Small intestine (tissue), 7 donors: ENCODE results near the gene HOXA4. TPM values are rescaled to one million over a fixed set of nuclear protein-coding genes. Genes with fewer than 3 reads are reported as not detected.

Source experiments
- DNase-seq, 2 donors: peaks; one replicate each; pipeline versions ENCODE4 v3.0.0 to v3.0.0-alpha.2; 2013
- FAIRE-seq: peaks from 2 replicates; lab custom pipeline; 2012; peaks lifted over from hg19 to GRCh38; lab: Jason Lieb, UNC
- H3K27ac ChIP-seq, 3 donors: one replicate each; pipeline ENCODE4 v1.5.1; 2013; ENCODE audit warnings: low read length in 2 of 3, mild to moderate bottlenecking in 2 of 3, control low read depth in 1 of 3, inconsistent platforms in 1 of 3, low read depth in 1 of 3, moderate library complexity in 1 of 3
- H3K27me3 ChIP-seq, 3 donors: one replicate each; pipeline ENCODE4 v1.6.1; 2013; ENCODE audit warnings: low read length in 3 of 3, inconsistent platforms in 1 of 3; ENCODE audit not compliant: control insufficient read depth in 3 of 3, insufficient read depth in 3 of 3
- H3K36me3 ChIP-seq, 3 donors: one replicate each; pipeline ENCODE4 v1.6.1; 2013; ENCODE audit warnings: low read length in 3 of 3, inconsistent platforms in 1 of 3, low read depth in 1 of 3, mild to moderate bottlenecking in 1 of 3, moderate library complexity in 1 of 3; ENCODE audit not compliant: control insufficient read depth in 3 of 3, insufficient read depth in 2 of 3
- H3K4me1 ChIP-seq, 3 donors: one replicate each; pipeline ENCODE4 v1.6.1; 2013; ENCODE audit warnings: low read length in 2 of 3, inconsistent platforms in 1 of 3, low read depth in 1 of 3, mild to moderate bottlenecking in 1 of 3, moderate library complexity in 1 of 3; ENCODE audit not compliant: control insufficient read depth in 3 of 3, insufficient read depth in 2 of 3
- H3K4me3 ChIP-seq, 3 donors: one replicate each; pipeline ENCODE4 v1.5.1; 2013; ENCODE audit warnings: low read length in 3 of 3, control low read depth in 1 of 3, inconsistent platforms in 1 of 3, low read depth in 1 of 3, mild to moderate bottlenecking in 1 of 3, moderate library complexity in 1 of 3
- H3K9me3 ChIP-seq, 2 donors: one replicate each; pipeline ENCODE4 v1.6.1; 2013; ENCODE audit warnings: low read depth in 1 of 2, low read length in 1 of 2; ENCODE audit not compliant: control insufficient read depth in 2 of 2, insufficient read depth in 1 of 2
- WGBS, 3 donors: extraction: QIAGEN DNeasy Blood & Tissue Kit; methylation state at CpG; one replicate each; pipeline ENCODE4 v1.1.7; 2013; 5-methylcytosine and 5-hydroxymethylcytosine counted together
- polyA plus RNA-seq, 4 donors: library from polyadenylated mRNA; stranded (reverse) in 3 of 4; unstranded in 1 of 4; fragments of 200-250 nt in 3 of 4; fragments of 120-200 nt in 1 of 4; gene quantifications; one replicate each; pipeline versions ENCODE4 v1.2.1 to v1.2.3, GENCODE V29; 2013
- donor health status: healthy with polysubstance abuse.
- donor health status: control.
- donor health status: control.
- donor health status: Bipolar disorder and iron deficiency.
- donor health status: healthy.

The HOXA4 gene
- polyA plus RNA-seq, 4 donors = 2.4 to 15.3 (median 7.9) TPM; not detected in 1

GRCh38 chr7:27113991-27114769, 16.4 kb downstream of the HOXA4 start:
- peak in 1 of 2 donors; percentile 72 for DNase-seq
- Histone ChIP-seq H3K9me3 (no peaks in the 10 kb centered on the region), H3K4me3 (peak overlapping the region in 2 of 3 donors; percentile 45 to 46), H3K27me3 (peaks cover 0 to 65% (median 0%) of the 10 kb centered on the region in 3 donors), H3K36me3 (peaks cover 0 to 38% (median 0%) of the 10 kb centered on the region in 3 donors), H3K27ac (peak overlapping the region in 2 of 3 donors; percentile 87 to 88), H3K4me1 (peaks cover 0 to 49% (median 4%) of the 10 kb centered on the region in 3 donors)
- WGBS, 3 donors = 8 to 36% (median 27%) methylated on average over 14 to 26 of the region's 26 CpGs
- FAIRE-seq = no peak

DNA sequence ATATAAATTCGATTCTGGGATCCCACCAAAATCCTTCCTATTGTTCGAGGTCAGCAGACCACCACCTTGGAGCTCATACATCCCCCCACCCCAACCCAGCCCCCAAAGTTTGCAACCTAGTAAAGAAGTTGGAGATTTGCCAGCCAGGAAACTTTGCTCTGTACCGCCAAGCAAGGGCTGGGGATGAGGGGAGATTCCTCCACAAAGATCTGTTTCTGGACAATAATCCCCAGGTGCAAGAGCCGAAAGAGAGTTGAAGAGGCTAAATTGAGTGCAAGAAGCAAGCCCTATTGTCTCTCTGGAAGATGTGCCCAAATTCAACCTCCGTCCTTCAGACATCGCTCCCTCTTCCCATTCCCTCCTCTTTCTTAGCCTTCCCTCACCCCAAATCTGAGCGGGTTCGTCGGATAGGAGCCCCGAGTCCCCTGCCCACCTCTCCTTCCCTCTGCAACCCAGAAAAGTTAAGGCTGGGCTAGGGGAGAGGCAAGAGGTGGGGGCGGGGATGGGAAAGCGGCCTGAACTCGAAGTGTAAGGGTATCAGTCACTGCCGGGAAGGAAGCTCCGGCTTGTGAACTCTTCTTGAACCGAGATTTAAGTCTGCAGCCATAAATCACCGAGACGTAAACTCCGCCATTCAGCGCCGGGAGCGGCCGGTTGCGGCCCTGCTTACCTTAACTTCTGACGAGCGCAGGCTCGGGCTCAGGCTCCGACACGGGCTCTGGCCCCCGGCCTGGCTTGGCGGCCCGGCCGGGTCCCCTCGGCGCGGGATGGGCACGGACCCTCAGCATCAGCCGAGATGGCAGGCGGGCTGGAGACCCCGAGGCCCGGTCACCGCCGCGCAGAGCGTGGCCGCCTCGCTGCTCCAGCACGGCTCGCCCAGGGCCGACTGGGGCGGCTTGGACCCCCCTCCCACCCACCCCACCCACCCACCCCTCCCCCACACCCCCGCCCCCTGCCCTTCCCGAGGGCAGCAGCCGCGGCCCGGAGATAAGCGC, 17.3 kb downstream of the HOXA4 start:
- H3K27me3 ChIP-seq = peaks cover 0 to 70% (median 0%) of the 10 kb centered on the region in 3 donors
- no peak for FAIRE-seq
- H3K36me3 ChIP-seq = peaks cover 0 to 39% (median 0%) of the 10 kb centered on the region in 3 donors
- no peaks in the 10 kb centered on the region for H3K9me3 ChIP-seq
- 18 to 31% (median 28%) methylated on average over 34 to 56 of the region's 57 CpGs for WGBS, 3 donors
- peak overlapping the region in 2 of 3 donors; percentile 87 to 88 for H3K27ac ChIP-seq
- DNase-seq = peak; percentile 63 to 89
- peaks cover 0 to 53% (median 3%) of the 10 kb centered on the region in 3 donors for H3K4me1 ChIP-seq
- peak overlapping the region in 2 of 3 donors; percentile 46 for H3K4me3 ChIP-seq

DNA sequence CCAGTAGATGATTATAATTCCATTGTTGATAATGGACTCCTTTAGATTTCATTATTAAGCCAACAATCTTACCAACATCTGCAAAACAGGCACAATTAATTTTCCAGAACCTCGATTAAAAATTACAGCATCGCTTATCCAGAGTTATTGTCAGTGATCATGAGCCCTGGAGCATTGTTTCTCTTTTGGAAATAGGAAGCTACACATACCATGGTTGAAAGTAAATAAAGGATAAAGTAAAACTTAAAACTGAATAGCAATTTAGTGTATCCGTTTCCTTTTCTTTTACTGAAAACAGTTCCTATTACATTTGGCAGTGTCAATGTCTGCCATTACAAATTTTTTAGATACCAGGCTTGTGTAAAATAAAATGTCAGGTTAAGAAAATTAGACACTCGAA, 18.2 kb downstream of the HOXA4 start:
- Histone ChIP-seq H3K36me3 (peaks cover 0 to 38% (median 0%) of the 10 kb centered on the region in 3 donors), H3K27ac (peak overlapping the region in 1 of 3 donors; percentile 88), H3K9me3 (no peaks in the 10 kb centered on the region), H3K4me3 (peak overlapping the region in 1 of 3 donors; percentile 46), H3K4me1 (peaks cover 0 to 54% (median 3%) of the 10 kb centered on the region in 3 donors), H3K27me3 (peaks cover 0 to 73% (median 0%) of the 10 kb centered on the region in 3 donors)
- WGBS, 3 donors = 56 to 80% (median 80%) methylated on average over 4 of the region's 4 CpGs
- FAIRE-seq (no peak), DNase-seq (peak in 1 of 2 donors; percentile 8)

DNA sequence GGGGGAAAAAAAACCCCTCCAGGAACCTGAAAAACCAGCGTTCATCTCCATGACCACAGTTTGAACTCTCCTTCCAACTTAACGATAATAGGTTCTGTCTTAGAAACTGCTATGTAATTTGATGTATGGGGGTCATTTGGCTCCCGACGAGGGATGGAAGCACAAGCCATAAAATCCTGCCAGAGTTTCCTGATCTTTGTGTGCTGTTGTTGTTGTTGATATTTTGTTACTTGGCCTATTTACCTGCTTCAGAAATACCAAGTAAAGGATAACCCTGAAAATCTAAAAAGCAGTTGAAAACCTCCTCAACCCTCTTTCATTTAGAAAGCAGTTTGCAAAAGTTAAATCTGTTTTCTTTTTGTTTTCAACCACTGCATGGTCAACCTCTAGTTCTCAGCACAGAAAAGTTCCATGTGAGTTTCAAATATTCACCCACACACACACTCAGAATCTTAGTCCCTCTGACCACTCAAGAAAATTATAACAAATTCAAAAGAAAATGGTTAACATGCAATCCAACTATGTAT, 18.7 kb downstream of the HOXA4 start:
- no peaks in the 10 kb centered on the region for H3K9me3 ChIP-seq
- DNase-seq (peak in 1 of 2 donors; percentile 28), FAIRE-seq (no peak)
- 55 to 78% (median 75%) methylated on average over 4 of the region's 4 CpGs for WGBS, 3 donors
- H3K36me3 ChIP-seq = peaks cover 0 to 33% (median 0%) of the 10 kb centered on the region in 3 donors
- peaks cover 0 to 71% (median 0%) of the 10 kb centered on the region in 3 donors for H3K27me3 ChIP-seq
- peaks cover 0 to 54% (median 3%) of the 10 kb centered on the region in 3 donors for H3K4me1 ChIP-seq
- H3K4me3 ChIP-seq = peak overlapping the region in 1 of 3 donors; percentile 24
- peak overlapping the region in 2 of 3 donors; percentile 67 to 88 for H3K27ac ChIP-seq

DNA sequence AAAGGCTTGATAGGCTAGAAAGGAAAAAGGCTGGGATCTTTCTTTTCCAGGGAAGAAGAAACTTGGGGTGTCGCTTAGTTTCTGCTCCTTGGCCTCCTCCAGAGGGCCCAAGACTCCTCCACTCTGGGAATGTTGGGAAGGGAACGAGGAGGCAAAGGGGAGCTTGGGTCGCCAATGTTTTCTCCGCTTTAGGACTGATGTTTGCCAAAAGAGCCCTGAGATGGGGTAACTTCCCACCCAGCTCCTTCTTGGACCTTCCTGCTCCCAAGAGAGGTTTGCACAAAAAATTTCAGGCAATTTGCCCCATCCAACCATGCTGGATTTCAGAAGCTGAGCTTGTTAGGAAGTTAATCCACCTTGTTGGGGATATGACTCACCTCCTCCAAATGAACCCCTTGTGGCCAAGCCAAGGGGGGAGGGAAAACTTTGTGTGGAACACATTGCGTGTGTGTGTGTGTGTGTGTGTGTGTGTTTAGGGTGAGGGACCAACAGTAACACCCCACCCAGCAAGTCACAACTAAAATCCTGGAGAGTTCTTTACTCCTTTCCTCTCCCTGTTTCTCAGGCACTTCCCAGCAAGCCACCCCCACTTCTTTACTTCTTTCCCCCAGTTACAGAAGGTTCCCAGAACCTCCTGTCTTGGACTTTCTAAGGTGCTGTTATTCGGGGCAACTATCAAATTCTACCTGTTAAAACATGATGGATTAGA, 19.4 kb downstream of the HOXA4 start:
- peaks cover 0 to 36% (median 0%) of the 10 kb centered on the region in 3 donors for H3K36me3 ChIP-seq
- H3K4me1 ChIP-seq = peaks cover 0 to 51% (median 3%) of the 10 kb centered on the region in 3 donors
- FAIRE-seq (no peak), DNase-seq (peak in 1 of 2 donors; percentile 41)
- H3K9me3 ChIP-seq = no peaks in the 10 kb centered on the region
- WGBS, 3 donors = 49 to 76% (median 61%) methylated on average over 5 to 6 of the region's 6 CpGs
- H3K27ac ChIP-seq = peak overlapping the region in 2 of 3 donors; percentile 67 to 88
- peak overlapping the region in 1 of 3 donors; percentile 24 for H3K4me3 ChIP-seq
- H3K27me3 ChIP-seq = peaks cover 0 to 74% (median 0%) of the 10 kb centered on the region in 3 donors

DNA sequence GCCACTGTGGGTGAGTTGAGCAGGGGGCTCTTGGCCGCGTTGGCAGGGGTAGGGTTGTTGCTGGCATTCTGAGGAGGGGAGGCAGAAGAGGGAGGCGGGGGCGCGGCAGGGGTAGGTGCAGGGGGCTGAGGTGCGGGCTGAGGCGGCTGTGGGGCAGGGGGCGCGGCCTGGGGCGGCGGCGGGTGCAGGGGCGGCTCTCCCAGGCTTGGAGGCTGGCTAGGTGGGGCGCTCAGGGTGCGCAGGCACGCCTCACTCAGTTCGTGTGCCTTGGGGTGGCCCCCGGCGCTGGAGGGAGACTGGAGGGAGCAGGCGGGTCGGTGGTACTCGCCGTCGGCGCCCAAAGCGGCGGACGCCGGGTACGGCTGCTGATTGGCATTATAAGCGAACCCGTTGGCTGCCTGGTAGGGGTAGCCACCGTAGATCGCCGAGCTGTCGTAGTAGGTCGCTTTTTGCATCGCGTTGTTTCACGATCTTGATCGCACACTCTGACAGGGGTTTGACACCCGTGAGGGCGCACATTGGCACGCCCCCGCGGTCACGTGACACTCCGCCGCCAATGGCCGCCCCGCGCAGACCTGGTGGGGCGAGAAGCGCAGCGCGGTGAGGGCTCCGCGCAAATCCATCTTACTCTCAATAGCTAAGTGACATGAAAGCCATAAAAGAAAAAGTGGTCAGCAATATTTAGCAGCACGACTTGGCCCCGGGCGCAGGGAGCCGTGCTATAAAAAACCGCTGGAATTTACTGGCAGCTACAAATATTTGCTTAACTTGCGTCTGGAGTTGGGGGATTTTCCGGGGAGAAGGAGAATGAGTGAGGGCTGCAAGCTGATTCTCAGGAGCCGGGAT, 20.1 kb downstream of the HOXA4 start:
- Histone ChIP-seq H3K4me3 (peak overlapping the region in 1 of 3 donors; percentile 24), H3K27ac (peak overlapping the region in 2 of 3 donors; percentile 88 to 96), H3K36me3 (peaks cover 0 to 31% (median 0%) of the 10 kb centered on the region in 3 donors), H3K4me1 (peaks cover 0 to 43% (median 3%) of the 10 kb centered on the region in 3 donors), H3K9me3 (no peaks in the 10 kb centered on the region), H3K27me3 (peaks cover 0 to 73% (median 2%) of the 10 kb centered on the region in 3 donors)
- DNase-seq (peak in 1 of 2 donors; percentile 77), FAIRE-seq (no peak)
- WGBS, 3 donors = 54 to 74% (median 66%) methylated on average over 52 to 66 of the region's 66 CpGs
